GM19328 (cell line): ENCODE results near the gene LHX6.

Experiments
- ATAC-seq: cut with Tn5 transposase; IDR thresholded peaks from one replicate; pipeline ENCODE4 v1.9.1; 2021; ENCODE audit warnings: mild to moderate bottlenecking, moderate library complexity; ENCODE audit not compliant: unreplicated experiment

Gene LHX6

GRCh38 chr9:122158202-122158601 is 70.6 kb downstream of the LHX6 start:
- no peak for ATAC-seq

- ATAC-seq, result no peak
Measured at GRCh38 chr9:122155796-122156195, 73.0 kb downstream of the LHX6 start.
